GM12874 (cell line): ENCODE data around the gene INPP4A.

ENCODE experiments used
- TF ChIP-seq, protein P1 (sequence below): IDR thresholded peaks from 2 replicates; pipeline ENCODE4 v1.5.1; 2011; ENCODE audit warnings: low read depth, mild to moderate bottlenecking, control low read depth, low read length, moderate library complexity; ENCODE audit not compliant: insufficient read depth

Gene INPP4A

DNA sequence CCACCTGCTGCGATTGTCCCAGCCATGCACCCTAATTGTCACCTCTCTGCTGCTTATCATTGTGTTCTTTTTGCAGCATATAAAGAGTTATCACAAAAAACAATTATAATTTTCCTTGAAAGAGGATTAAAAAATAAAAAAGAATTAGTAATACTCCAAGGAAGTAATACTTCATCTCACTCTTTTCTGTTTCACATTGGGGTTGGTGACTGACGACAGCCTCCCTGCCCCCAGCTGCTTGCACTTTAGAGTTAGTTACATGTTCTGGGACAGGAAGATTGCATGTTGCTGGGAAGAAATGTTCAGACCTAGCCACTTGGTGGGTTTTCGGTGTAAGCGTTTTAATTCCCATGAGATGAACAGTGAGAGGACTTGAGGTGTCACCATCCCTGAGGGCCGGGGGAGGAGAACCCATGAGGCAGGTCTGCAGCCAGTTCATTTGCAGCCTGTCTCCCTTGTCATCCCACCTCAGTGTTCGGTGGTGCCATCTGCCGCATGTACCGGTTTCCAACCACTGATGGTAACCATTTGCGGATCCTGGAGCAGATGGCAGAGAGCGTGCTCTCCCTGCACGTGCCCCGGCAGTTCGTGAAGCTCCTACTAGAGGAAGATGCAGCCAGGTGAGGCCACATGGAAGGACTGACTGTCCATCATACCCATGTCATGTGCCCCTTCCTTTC is 94.5 kb downstream of the INPP4A start:
- TF ChIP-seq, protein P1, sequence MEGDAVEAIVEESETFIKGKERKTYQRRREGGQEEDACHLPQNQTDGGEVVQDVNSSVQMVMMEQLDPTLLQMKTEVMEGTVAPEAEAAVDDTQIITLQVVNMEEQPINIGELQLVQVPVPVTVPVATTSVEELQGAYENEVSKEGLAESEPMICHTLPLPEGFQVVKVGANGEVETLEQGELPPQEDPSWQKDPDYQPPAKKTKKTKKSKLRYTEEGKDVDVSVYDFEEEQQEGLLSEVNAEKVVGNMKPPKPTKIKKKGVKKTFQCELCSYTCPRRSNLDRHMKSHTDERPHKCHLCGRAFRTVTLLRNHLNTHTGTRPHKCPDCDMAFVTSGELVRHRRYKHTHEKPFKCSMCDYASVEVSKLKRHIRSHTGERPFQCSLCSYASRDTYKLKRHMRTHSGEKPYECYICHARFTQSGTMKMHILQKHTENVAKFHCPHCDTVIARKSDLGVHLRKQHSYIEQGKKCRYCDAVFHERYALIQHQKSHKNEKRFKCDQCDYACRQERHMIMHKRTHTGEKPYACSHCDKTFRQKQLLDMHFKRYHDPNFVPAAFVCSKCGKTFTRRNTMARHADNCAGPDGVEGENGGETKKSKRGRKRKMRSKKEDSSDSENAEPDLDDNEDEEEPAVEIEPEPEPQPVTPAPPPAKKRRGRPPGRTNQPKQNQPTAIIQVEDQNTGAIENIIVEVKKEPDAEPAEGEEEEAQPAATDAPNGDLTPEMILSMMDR, result no peak

DNA sequence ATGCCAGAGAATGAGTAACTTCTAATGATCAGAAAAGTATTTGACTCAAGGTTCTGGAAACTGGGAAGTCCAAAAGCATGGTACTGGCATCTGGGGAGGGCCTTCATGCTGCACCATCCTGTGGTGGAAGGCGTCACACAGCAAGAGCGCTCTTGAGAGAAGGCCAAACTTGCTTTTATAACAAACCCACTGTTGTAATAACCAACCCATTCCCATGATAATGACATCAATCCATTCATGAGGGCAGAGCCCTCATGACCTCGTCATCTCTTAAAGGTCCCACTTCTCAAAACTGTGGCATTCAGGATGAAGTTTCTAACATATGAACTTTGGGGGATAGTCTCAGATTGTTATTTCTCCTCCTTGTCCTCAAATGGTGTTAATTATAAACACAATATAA is 95.9 kb downstream of the INPP4A start:
- TF ChIP-seq, protein P1, result no peak

DNA sequence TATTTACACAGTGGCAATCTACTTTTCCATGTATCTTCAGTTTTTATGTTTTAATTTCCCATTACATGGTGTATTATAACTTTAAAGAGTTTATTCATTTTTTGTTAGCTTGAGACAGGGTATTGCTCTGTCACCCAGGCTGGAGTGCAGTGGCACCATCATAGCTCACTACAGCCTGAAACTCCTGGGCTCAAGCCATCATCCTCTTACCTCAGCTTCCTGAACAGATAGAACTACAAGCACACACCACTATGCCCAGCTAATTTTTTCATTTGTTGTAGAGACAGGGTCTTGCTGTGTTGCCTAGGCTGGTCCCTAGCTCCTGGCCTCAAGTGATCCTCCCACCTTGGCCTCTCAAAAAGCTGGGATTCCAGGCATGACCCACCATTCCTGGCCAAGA is 96.8 kb downstream of the INPP4A start:
- TF ChIP-seq, protein P1, result no peak

DNA sequence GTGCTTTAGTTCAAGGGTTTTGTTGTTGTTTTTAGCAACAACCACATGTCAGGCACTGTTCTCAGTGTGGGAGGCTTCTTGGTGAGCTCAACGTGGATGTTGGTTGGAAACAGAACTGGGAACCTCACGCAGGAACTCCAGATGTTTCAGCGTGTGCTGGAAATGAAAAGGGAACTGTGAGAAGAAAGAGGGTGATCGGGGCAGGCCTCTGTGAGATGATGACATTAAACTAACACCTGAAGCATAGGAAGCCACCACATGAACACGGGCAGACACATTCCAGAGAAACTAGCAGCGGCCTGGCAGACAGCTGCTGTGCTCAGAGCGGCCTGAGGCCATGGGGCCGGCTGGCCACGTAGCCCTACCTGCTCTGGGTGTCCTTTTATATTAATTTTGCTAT is 97.2 kb downstream of the INPP4A start:
- TF ChIP-seq, protein P1, result no peak

DNA sequence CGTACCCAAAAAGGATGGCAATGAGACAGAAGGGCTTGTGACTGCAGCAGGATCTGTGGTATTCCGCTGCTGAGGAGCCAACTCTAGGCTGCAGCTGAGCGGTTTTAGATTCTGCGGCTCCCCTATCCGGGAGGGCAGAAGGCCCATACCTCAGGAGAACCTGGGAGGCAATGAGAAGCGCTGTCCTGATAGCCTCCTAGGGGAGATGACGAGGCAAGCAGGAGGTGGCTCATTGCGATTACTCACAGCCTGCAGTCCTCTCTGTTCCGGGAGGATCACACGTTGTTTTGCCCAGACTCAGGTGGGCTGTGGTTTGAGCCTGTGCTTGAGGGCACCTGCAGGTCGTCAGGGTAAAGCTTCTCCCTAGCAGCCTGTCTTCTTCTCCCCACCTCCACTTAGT is 98.6 kb downstream of the INPP4A start:
- TF ChIP-seq, protein P1, result no peak

DNA sequence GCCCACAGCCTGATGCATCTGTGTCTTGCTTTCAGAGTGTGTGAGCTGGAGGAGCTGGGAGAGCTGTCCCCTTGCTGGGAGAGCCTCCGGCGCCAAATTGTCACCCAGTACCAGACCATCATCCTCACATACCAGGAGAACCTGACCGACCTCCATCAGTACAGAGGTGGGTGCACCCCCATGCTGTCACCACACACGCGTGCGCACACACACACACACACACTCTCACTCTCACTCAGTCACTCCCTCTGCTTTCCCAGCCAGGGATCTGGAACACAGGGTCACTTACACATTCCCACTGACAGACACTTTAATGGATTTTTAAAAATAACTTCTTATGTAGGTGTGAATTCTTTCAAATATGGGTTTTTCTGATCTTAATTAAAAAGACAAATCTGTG is 99.2 kb downstream of the INPP4A start:
- TF ChIP-seq, protein P1, result no peak

DNA sequence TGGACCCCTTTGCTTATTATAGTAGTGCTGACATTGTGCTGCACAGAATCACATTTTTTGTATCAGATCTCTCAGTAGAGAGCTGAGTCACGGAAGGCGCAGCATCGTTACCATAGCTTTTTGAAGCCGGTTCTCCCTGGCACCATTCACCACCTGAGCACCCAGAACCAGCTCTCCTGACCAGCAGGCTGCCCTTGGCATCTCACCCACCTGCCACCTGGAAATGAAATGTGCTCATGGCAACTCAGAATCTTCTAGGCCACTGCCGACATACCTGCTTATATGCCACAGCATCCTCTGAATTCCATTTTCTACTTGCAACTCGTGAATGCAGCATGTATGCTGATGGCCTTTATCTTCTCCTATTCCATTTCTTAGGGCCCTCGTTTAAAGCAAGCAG is 100.9 kb downstream of the INPP4A start:
- TF ChIP-seq, protein P1, result no peak
